Fibroblast of mammary gland (primary cell): ENCODE data around the gene SHFL.
A peak's percentile ranks its signal among the peaks of the same experiment; 100 is the strongest.

Source experiments
- DNase-seq: peaks from one replicate; pipeline ENCODE4 v3.0.0-alpha.2; 2010; ENCODE audit warnings: low read depth
- H3K4me3 ChIP-seq: 2 replicates; pipeline ENCODE4 v1.5.1; 2011; ENCODE audit warnings: low read depth, mild to moderate bottlenecking, low read length, moderate library complexity; ENCODE audit not compliant: control insufficient read depth
- CTCF ChIP-seq: conservative IDR thresholded peaks from 2 replicates; pipeline ENCODE4 v1.5.1; 2011; ENCODE audit warnings: low read depth, low read length, inconsistent platforms; ENCODE audit not compliant: control insufficient read depth, insufficient read depth

SHFL gene

GRCh38 chr19:10070730-10071446, 15.2 kb upstream of the SHFL start:
- no peak overlapping the region for H3K4me3 ChIP-seq
- no peak for DNase-seq
- no peak for TF ChIP-seq CTCF

- peak; percentile 59 for DNase-seq
- no peak overlapping the region for H3K4me3 ChIP-seq
- TF ChIP-seq CTCF: peak; percentile 50
These were observed 12.0 kb upstream of the SHFL start for GRCh38 chr19:10074153-10074552.

GRCh38 chr19:10076535-10076934, 9.6 kb upstream of the SHFL start:
- H3K4me3 ChIP-seq: no peak overlapping the region
- no peak for TF ChIP-seq CTCF
- no peak for DNase-seq

GRCh38 chr19:10078329-10078728, 7.8 kb upstream of the SHFL start:
- TF ChIP-seq CTCF: no peak
- no peak for DNase-seq
- H3K4me3 ChIP-seq: no peak overlapping the region

- TF ChIP-seq CTCF: no peak
- no peak for DNase-seq
- H3K4me3 ChIP-seq: no peak overlapping the region
These were observed 7.1 kb upstream of the SHFL start for GRCh38 chr19:10079031-10079453.

GRCh38 chr19:10083911-10084310, 2.2 kb upstream of the SHFL start:
- TF ChIP-seq CTCF: no peak
- no peak for DNase-seq
- no peak overlapping the region for H3K4me3 ChIP-seq
